Measurements from ENCODE around the gene MYH9. TPM values are rescaled to one million over a fixed set of nuclear protein-coding genes. Genes with fewer than 3 reads are reported as not detected.
A peak's percentile ranks its signal among the peaks of the same experiment; 100 is the strongest.

MYH9 gene
- total RNA-seq, 1 experiment from 2014 or later = 323 TPM

- BruUV-seq (replicated peaks) = no TSS peak
- Histone ChIP-seq H3K27me3 (replicated peaks; ENCODE audit: insufficient read depth, low read depth, low read length, poor library complexity) (no peaks in the 10 kb centered on the region), H3K4me3 (ENCODE audit: low read depth, low read length, poor library complexity, severe bottlenecking) (no peak overlapping the region), H3K36me3 (ENCODE audit: insufficient read depth, low read length, poor library complexity, severe bottlenecking) (peaks cover 82% of the 10 kb centered on the region), H3K9me3 (ENCODE audit: low read depth, low read length, poor library complexity, severe bottlenecking) (no peaks in the 10 kb centered on the region), H3K27ac (ENCODE audit: low read depth, low read length, poor library complexity, severe bottlenecking) (no peak overlapping the region), H3K4me1 (ENCODE audit: insufficient read depth, low read length, poor library complexity, severe bottlenecking) (no peaks in the 10 kb centered on the region)
- no peak for TF ChIP-seq EZH2 (IDR thresholded peaks at IDR 0.05; ENCODE audit: borderline replicate concordance, low read depth, low read length, poor library complexity, severe bottlenecking)
- TF ChIP-seq CTCF (conservative IDR thresholded peaks at IDR 0.05; ENCODE audit: low read depth, low read length) = peak; percentile 94
- ChIA-PET POLR2A (ENCODE audit: low non-redundant PET) (no interaction called here), CTCF (interaction anchor here (0.7 to 1.6 kb wide), 4 partner anchors 15 to 185 kb away, joined by 3 to 15 read pairs (median 4); no protein-coding TSS in a partner anchor)
- DNase-seq (ENCODE audit: low spot score) = peak; percentile 70
- intact Hi-C loops (cut with micrococcal nuclease; ENCODE audit: unreplicated experiment) = loop anchor here (1.0 kb wide), 1 partner anchor 169 kb away; no protein-coding TSS in a partner anchor
These were observed 86.4 kb downstream of the MYH9 start for GRCh38 chr22:36301384-36301828.

GRCh38 chr22:36300396-36301212, 87.2 kb downstream of the MYH9 start:
- POLR2A ChIA-PET (ENCODE audit: low non-redundant PET) = no interaction called here

GRCh38 chr22:36299911-36300310, 87.9 kb downstream of the MYH9 start:
- TF ChIP-seq EZH2 (IDR thresholded peaks at IDR 0.05; ENCODE audit: borderline replicate concordance, low read depth, low read length, poor library complexity, severe bottlenecking) (no peak), CTCF (conservative IDR thresholded peaks at IDR 0.05; ENCODE audit: low read depth, low read length) (no peak)
- DNase-seq (ENCODE audit: low spot score) = peak; percentile 28
- BruUV-seq (replicated peaks) = no TSS peak
- Histone ChIP-seq H3K36me3 (ENCODE audit: insufficient read depth, low read length, poor library complexity, severe bottlenecking) (peaks cover 87% of the 10 kb centered on the region), H3K27ac (ENCODE audit: low read depth, low read length, poor library complexity, severe bottlenecking) (peak overlapping the region; percentile 10), H3K4me3 (ENCODE audit: low read depth, low read length, poor library complexity, severe bottlenecking) (no peak overlapping the region), H3K4me1 (ENCODE audit: insufficient read depth, low read length, poor library complexity, severe bottlenecking) (no peaks in the 10 kb centered on the region), H3K9me3 (ENCODE audit: low read depth, low read length, poor library complexity, severe bottlenecking) (no peaks in the 10 kb centered on the region), H3K27me3 (replicated peaks; ENCODE audit: insufficient read depth, low read depth, low read length, poor library complexity) (no peaks in the 10 kb centered on the region)
- ChIA-PET CTCF (interaction anchor here (1.6 kb wide), 1 partner anchor 171 kb away, joined by 15 read pairs; no protein-coding TSS in a partner anchor), POLR2A (ENCODE audit: low non-redundant PET) (no interaction called here)
- intact Hi-C loops (cut with micrococcal nuclease; ENCODE audit: unreplicated experiment) = no loop called here

More at GRCh38 chr22:36300396-36301212, 87.2 kb downstream of the MYH9 start:
- intact Hi-C loops (cut with micrococcal nuclease; ENCODE audit: unreplicated experiment) = loop anchor here (1.0 kb wide), 1 partner anchor 170 kb away; no protein-coding TSS in a partner anchor
- TF ChIP-seq EZH2 (IDR thresholded peaks at IDR 0.05; ENCODE audit: borderline replicate concordance, low read depth, low read length, poor library complexity, severe bottlenecking) (no peak), CTCF (conservative IDR thresholded peaks at IDR 0.05; ENCODE audit: low read depth, low read length) (no peak)
- no peak for DNase-seq (ENCODE audit: low spot score)
- Histone ChIP-seq H3K27me3 (replicated peaks; ENCODE audit: insufficient read depth, low read depth, low read length, poor library complexity) (no peaks in the 10 kb centered on the region), H3K36me3 (ENCODE audit: insufficient read depth, low read length, poor library complexity, severe bottlenecking) (peaks cover 84% of the 10 kb centered on the region), H3K9me3 (ENCODE audit: low read depth, low read length, poor library complexity, severe bottlenecking) (no peaks in the 10 kb centered on the region), H3K4me3 (ENCODE audit: low read depth, low read length, poor library complexity, severe bottlenecking) (no peak overlapping the region), H3K27ac (ENCODE audit: low read depth, low read length, poor library complexity, severe bottlenecking) (peak overlapping the region; percentile 10), H3K4me1 (ENCODE audit: insufficient read depth, low read length, poor library complexity, severe bottlenecking) (no peaks in the 10 kb centered on the region)
- BruUV-seq (replicated peaks) = TSS peak; percentile 26
- CTCF ChIA-PET = interaction anchor here (1.3 to 1.6 kb wide), 3 partner anchors 14 to 186 kb away, joined by 3 to 15 read pairs (median 5); no protein-coding TSS in a partner anchor

Measured in A673 (cell line).